Keratinocyte (primary cell): ENCODE results near the gene LMBR1. TPM values are rescaled to one million over a fixed set of nuclear protein-coding genes. Genes with fewer than 3 reads are reported as not detected.

Source experiments
- DNase-seq: peaks from one replicate; pipeline ENCODE4 v3.0.0-alpha.2; 2011; ENCODE audit warnings: low read depth, missing footprints, low spot score
- FAIRE-seq: peaks from 2 replicates; lab custom pipeline; 2011; peaks lifted over from hg19 to GRCh38; lab: Jason Lieb, UNC
- H2AFZ ChIP-seq: 2 replicates; pipeline ENCODE4 v1.6.0; 2012; ENCODE audit warnings: low read length, control low read depth, inconsistent platforms; ENCODE audit not compliant: control insufficient read depth
- H3K27ac ChIP-seq: 2 replicates; pipeline ENCODE4 v1.5.1; 2011; ENCODE audit warnings: low read length; ENCODE audit not compliant: control insufficient read depth, insufficient read depth
- H3K27me3 ChIP-seq: 3 replicates; pipeline ENCODE4 v1.6.0; 2011; ENCODE audit warnings: low read length; ENCODE audit not compliant: control insufficient read depth, insufficient read depth; ENCODE audit errors: extremely low read depth
- H3K36me3 ChIP-seq, 2 experiments: 2 replicates in 1 of 2; 3 replicates in 1 of 2; pipeline ENCODE4 v1.5.1; 2011; ENCODE audit warnings: low read length in 2 of 2, mild to moderate bottlenecking in 1 of 2; ENCODE audit not compliant: control insufficient read depth in 2 of 2, insufficient read depth in 2 of 2; ENCODE audit errors: extremely low read depth in 1 of 2
- H3K4me1 ChIP-seq: 3 replicates; pipeline ENCODE4 v1.5.1; 2011; ENCODE audit warnings: low read length; ENCODE audit not compliant: control insufficient read depth, insufficient read depth; ENCODE audit errors: extremely low read depth
- H3K4me2 ChIP-seq: 3 replicates; pipeline ENCODE4 v1.6.0; 2011; ENCODE audit warnings: low read depth, low read length; ENCODE audit not compliant: control insufficient read depth, insufficient read depth; ENCODE audit errors: extremely low read depth
- H3K4me3 ChIP-seq, 3 experiments: fragments of 200-600 bp in 1 of 3; sonication (generic) in 1 of 3; 2 replicates in 2 of 3; 3 replicates in 1 of 3; pipeline ENCODE4 v1.5.1; 2011 to 2016; ENCODE audit warnings: low read length in 3 of 3, mild to moderate bottlenecking in 3 of 3, control low read depth in 2 of 3, inconsistent platforms in 1 of 3, low read depth in 1 of 3, mixed read lengths in 1 of 3, mixed run types in 1 of 3, moderate library complexity in 1 of 3; ENCODE audit not compliant: control insufficient read depth in 2 of 3, insufficient read depth in 2 of 3; ENCODE audit errors: extremely low read depth in 1 of 3
- H3K79me2 ChIP-seq: 2 replicates; pipeline ENCODE4 v1.6.0; 2012; ENCODE audit warnings: low read length; ENCODE audit not compliant: control insufficient read depth, insufficient read depth
- H3K9ac ChIP-seq: 3 replicates; pipeline ENCODE4 v1.6.0; 2011; ENCODE audit warnings: low read length; ENCODE audit not compliant: control insufficient read depth, insufficient read depth; ENCODE audit errors: extremely low read depth
- H3K9me1 ChIP-seq: 3 replicates; pipeline ENCODE4 v1.6.0; 2011; ENCODE audit warnings: low read length; ENCODE audit not compliant: control insufficient read depth, insufficient read depth; ENCODE audit errors: extremely low read depth
- H3K9me3 ChIP-seq: 2 replicates; pipeline ENCODE4 v1.5.1; 2012; ENCODE audit warnings: low read depth, low read length; ENCODE audit not compliant: control insufficient read depth
- H4K20me1 ChIP-seq: 3 replicates; pipeline ENCODE4 v1.6.0; 2011; ENCODE audit warnings: low read length; ENCODE audit not compliant: control insufficient read depth, insufficient read depth; ENCODE audit errors: extremely low read depth
- EZH2 ChIP-seq: IDR thresholded peaks from one replicate; pipeline ENCODE4 v1.6.1; 2012; ENCODE audit warnings: inconsistent platforms, mild to moderate bottlenecking, low read length, moderate library complexity
- dilution Hi-C: fragments of 300-500 bp; cut with MboI; formaldehyde crosslinking; loops from one replicate; pipeline ENCODE4 v1.7.0; 2020; ENCODE audit warnings: low sequenced_read_pairs; ENCODE audit not compliant: extremely low pct_ligation_motif_present
- polyA plus RNA-seq, 5 experiments: library from polyadenylated mRNA; depleted of rRNA in 3 of 5; stranded (reverse) in 3 of 5; stranded (forward) in 1 of 5; unstranded in 1 of 5; fragments of >200 nt; gene quantifications; 1 replicate in 1 of 5; 2 replicates in 3 of 5; 3 replicates in 1 of 5; pipeline versions ENCODE4 v1.2.1 to v1.2.3, GENCODE V29; 2011 to 2012; ENCODE audit warnings: missing spikeins in 2 of 5, low read depth in 1 of 5, low replicate concordance in 1 of 5
- TF ChIP-seq, protein P1 (sequence below), 3 experiments: IDR thresholded peaks in 1 of 3; conservative IDR thresholded peaks in 1 of 3; optimal IDR thresholded peaks in 1 of 3; 2 replicates in 2 of 3; 3 replicates in 1 of 3; pipeline versions ENCODE3 to v1.5.1; 2011; ENCODE audit warnings: low read length in 3 of 3, mild to moderate bottlenecking in 3 of 3, moderate library complexity in 2 of 3, control low read depth in 1 of 3, inconsistent platforms in 1 of 3; ENCODE audit not compliant: insufficient read depth in 2 of 3; ENCODE audit errors: extremely low read depth in 1 of 3

Gene LMBR1
- polyA plus RNA-seq, 1 donor (not counting 4 experiments of a cell fraction or from before 2014, with no cell fraction given) = 30.2 TPM

DNA sequence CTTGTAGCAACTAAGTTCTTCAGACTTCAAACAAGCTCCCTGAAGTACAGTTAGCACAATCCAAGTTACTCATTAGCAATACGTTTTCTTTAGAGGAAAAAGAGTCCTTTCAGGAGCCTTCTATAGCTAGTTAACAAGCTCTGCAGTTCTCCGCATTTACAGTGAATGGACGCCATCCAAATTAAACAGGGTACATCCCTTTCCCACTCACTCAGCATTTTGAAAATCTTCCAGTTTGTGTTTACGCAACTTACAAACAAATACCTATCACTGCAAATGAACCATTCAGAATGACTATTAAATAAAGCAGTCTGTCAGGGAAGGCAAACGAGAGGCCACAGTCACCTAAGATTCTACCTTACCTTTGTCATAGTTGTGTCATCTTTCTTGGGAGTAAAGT, 167.9 kb downstream of the LMBR1 start:
- Histone ChIP-seq H3K4me1 (no peaks in the 10 kb centered on the region), H3K9me3 (no peaks in the 10 kb centered on the region), H2AFZ (no peak overlapping the region), H3K27me3 (no peaks in the 10 kb centered on the region), H3K4me2 (no peak overlapping the region), H3K9ac (no peak overlapping the region), H3K4me3 (no peak overlapping the region), H4K20me1 (no peaks in the 10 kb centered on the region), H3K27ac (no peak overlapping the region), H3K9me1 (no peaks in the 10 kb centered on the region), H3K36me3 (no peaks in the 10 kb centered on the region), H3K79me2 (no peaks in the 10 kb centered on the region)
- FAIRE-seq = no peak
- DNase-seq = no peak
- dilution Hi-C loops = no loop called here
- TF ChIP-seq, protein P1, sequence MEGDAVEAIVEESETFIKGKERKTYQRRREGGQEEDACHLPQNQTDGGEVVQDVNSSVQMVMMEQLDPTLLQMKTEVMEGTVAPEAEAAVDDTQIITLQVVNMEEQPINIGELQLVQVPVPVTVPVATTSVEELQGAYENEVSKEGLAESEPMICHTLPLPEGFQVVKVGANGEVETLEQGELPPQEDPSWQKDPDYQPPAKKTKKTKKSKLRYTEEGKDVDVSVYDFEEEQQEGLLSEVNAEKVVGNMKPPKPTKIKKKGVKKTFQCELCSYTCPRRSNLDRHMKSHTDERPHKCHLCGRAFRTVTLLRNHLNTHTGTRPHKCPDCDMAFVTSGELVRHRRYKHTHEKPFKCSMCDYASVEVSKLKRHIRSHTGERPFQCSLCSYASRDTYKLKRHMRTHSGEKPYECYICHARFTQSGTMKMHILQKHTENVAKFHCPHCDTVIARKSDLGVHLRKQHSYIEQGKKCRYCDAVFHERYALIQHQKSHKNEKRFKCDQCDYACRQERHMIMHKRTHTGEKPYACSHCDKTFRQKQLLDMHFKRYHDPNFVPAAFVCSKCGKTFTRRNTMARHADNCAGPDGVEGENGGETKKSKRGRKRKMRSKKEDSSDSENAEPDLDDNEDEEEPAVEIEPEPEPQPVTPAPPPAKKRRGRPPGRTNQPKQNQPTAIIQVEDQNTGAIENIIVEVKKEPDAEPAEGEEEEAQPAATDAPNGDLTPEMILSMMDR (optimal IDR thresholded peaks at IDR 0.05 in 1 of 3, IDR thresholded peaks at IDR 0.05 in 1 of 3, conservative IDR thresholded peaks at IDR 0.05 in 1 of 3; ENCODE audit: extremely low read depth in 1 of 3, insufficient read depth in 2 of 3, low read length in 3 of 3) = no peak
- no peak for TF ChIP-seq EZH2

DNA sequence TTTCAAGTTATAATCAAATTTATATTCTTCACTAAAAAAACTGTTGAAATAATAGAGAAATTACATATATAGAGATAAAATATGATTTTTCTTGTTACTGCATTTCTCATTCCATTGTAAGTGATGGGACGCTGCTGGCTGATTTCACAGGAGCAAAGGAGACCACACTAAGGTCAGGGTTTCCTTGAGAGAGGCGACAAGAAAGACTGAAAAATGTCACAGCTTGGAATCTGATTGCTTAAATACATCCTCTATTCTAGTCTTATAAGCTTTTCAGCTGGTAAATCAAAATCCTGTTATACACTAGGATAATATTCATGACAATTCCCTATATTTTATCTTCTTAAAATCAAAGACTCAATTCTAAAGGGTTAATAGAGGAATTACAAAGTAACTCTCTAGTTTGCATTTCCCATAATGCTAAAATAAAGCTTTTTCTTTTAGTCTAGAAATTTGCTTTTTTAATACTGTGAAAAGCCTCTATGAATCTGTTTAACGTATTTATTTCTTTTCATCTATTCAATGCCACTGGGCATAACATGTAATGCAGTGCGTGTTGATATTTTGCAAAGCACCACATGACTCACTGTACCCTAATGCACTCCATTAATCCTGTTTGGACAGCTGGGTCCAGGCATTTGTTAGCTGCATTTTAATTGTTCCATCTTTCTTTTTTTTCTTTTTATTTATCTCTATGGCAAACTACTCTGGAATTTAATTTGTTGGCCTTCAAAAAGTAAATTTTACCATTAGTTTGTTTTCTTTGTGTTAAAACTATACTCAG, 170.7 kb downstream of the LMBR1 start:
- DNase-seq = no peak

More for the DNA sequence above, 170.7 kb downstream of the LMBR1 start:
- Histone ChIP-seq H3K27me3 (no peaks in the 10 kb centered on the region), H4K20me1 (no peaks in the 10 kb centered on the region), H3K9me1 (no peaks in the 10 kb centered on the region), H3K4me3 (no peak overlapping the region), H2AFZ (no peak overlapping the region), H3K79me2 (no peaks in the 10 kb centered on the region), H3K27ac (no peak overlapping the region), H3K4me1 (no peaks in the 10 kb centered on the region), H3K9ac (no peak overlapping the region), H3K4me2 (no peak overlapping the region), H3K9me3 (no peaks in the 10 kb centered on the region), H3K36me3 (no peaks in the 10 kb centered on the region)
- TF ChIP-seq, protein P1 (optimal IDR thresholded peaks at IDR 0.05 in 1 of 3, IDR thresholded peaks at IDR 0.05 in 1 of 3, conservative IDR thresholded peaks at IDR 0.05 in 1 of 3; ENCODE audit: extremely low read depth in 1 of 3, insufficient read depth in 2 of 3, low read length in 3 of 3) = no peak
- no peak for TF ChIP-seq EZH2
- no peak for FAIRE-seq
- dilution Hi-C loops = no loop called here
